HG02642 (cell line): ENCODE results near the gene OR2H2.

ENCODE experiments used
- ATAC-seq: cut with Tn5 transposase; IDR thresholded peaks from one replicate; pipeline ENCODE4 v1.9.1; 2021; ENCODE audit warnings: mild to moderate bottlenecking; ENCODE audit not compliant: unreplicated experiment, poor library complexity

OR2H2 gene

GRCh38 chr6:29590218-29590808, 5.4 kb downstream of the OR2H2 start:
- no peak for ATAC-seq

- ATAC-seq, result no peak
These were observed 6.8 kb downstream of the OR2H2 start for GRCh38 chr6:29591677-29592076.

- ATAC-seq, result no peak
These were observed 8.4 kb downstream of the OR2H2 start for GRCh38 chr6:29593199-29593855.

GRCh38 chr6:29596381-29596900, 11.5 kb downstream of the OR2H2 start:
- ATAC-seq, result no peak

GRCh38 chr6:29597184-29597583, 12.3 kb downstream of the OR2H2 start:
- ATAC-seq, result no peak

- ATAC-seq, result no peak
These were observed 13.3 kb downstream of the OR2H2 start for GRCh38 chr6:29598172-29598747.

GRCh38 chr6:29602564-29603361, 17.8 kb downstream of the OR2H2 start:
- no peak for ATAC-seq

GRCh38 chr6:29603456-29603855, 18.5 kb downstream of the OR2H2 start:
- ATAC-seq, result no peak

GRCh38 chr6:29603930-29604329, 19.0 kb downstream of the OR2H2 start:
- ATAC-seq, result no peak

- ATAC-seq, result no peak
These were observed 23.2 kb downstream of the OR2H2 start for GRCh38 chr6:29608131-29608530.

- ATAC-seq, result no peak
These were observed 25.6 kb downstream of the OR2H2 start for GRCh38 chr6:29610540-29610939.

GRCh38 chr6:29611426-29611825, 26.5 kb downstream of the OR2H2 start:
- ATAC-seq, result no peak

- ATAC-seq, result no peak
These were observed 33.0 kb downstream of the OR2H2 start for GRCh38 chr6:29617782-29618554.

- ATAC-seq, result no peak
These were observed 34.7 kb downstream of the OR2H2 start for GRCh38 chr6:29619578-29620160.

GRCh38 chr6:29620630-29621029, 35.7 kb downstream of the OR2H2 start:
- ATAC-seq, result no peak

- ATAC-seq, result no peak
These were observed 39.6 kb downstream of the OR2H2 start for GRCh38 chr6:29624520-29624961.

- no peak for ATAC-seq
These were observed 40.5 kb downstream of the OR2H2 start for GRCh38 chr6:29625337-29625930.

- ATAC-seq, result no peak
These were observed 42.2 kb downstream of the OR2H2 start for GRCh38 chr6:29626948-29627754.
